Body of pancreas (tissue), 4 donors: ENCODE data around the gene ICAM5. TPM values are rescaled to one million over a fixed set of nuclear protein-coding genes. Genes with fewer than 3 reads are reported as not detected.

Source experiments
- ATAC-seq: fragments of 150-250 bp; one replicate; pipeline ENCODE4 v1.9.1; 2016
- DNase-seq, 4 donors: peaks; one replicate each; pipeline ENCODE4 v3.0.0-alpha.2; 2019
- H3K27ac ChIP-seq, 4 donors: fragments of 200-600 bp; sonication (generic); 1 replicate in 3 of 4; 2 replicates in 1 of 4; pipeline versions ENCODE4 v1.5.1 to v1.6.1; 2016 to 2019; ENCODE audit warnings: mild to moderate bottlenecking in 1 of 4, mixed read lengths in 1 of 4, moderate library complexity in 1 of 4
- H3K27me3 ChIP-seq, 2 donors: fragments of 200-600 bp; sonication (generic); one replicate each; pipeline ENCODE4 v1.6.0; 2016; ENCODE audit warnings: mild to moderate bottlenecking in 1 of 2
- H3K36me3 ChIP-seq, 2 donors: fragments of 200-600 bp; sonication (generic); replicated peaks in 1 of 2; 2 replicates each; pipeline ENCODE4 v1.5.1; 2016; ENCODE audit warnings: low read depth in 2 of 2; ENCODE audit not compliant: insufficient read depth in 1 of 2
- H3K4me1 ChIP-seq: fragments of 200-600 bp; sonication (generic); one replicate; pipeline ENCODE4 v1.6.0; 2016
- H3K4me3 ChIP-seq, 2 donors: fragments of 200-600 bp; sonication (generic); 1 replicate in 1 of 2; 2 replicates in 1 of 2; pipeline ENCODE4 v1.5.1; 2016 to 2019
- H3K9me3 ChIP-seq, 3 donors: fragments of 200-600 bp; sonication (generic); 1 replicate in 2 of 3; 2 replicates in 1 of 3; pipeline ENCODE4 v1.5.1; 2016
- CTCF ChIP-seq, 7 experiments: fragments of 450-650 bp in 4 of 7; fragments of 200-600 bp in 3 of 7; sonication (generic) in 3 of 7; IDR thresholded peaks; one replicate each; pipeline ENCODE4 v1.5.1; 2016 to 2019; ENCODE audit warnings: antibody characterized with exemption in 7 of 7
- POLR2A ChIP-seq, 3 donors: fragments of 450-650 bp; IDR thresholded peaks; one replicate each; pipeline ENCODE4 v1.6.1; 2016; ENCODE audit warnings: antibody characterized with exemption in 3 of 3, mild to moderate bottlenecking in 2 of 3
- WGBS, 2 donors: methylation state at CpG; one replicate each; pipeline ENCODE4 v1.1.5; 2017; 5-methylcytosine and 5-hydroxymethylcytosine counted together
- intact Hi-C: fragments of 100-400 bp; cut with DNase I; formaldehyde crosslinking; loops from one replicate; pipeline ENCODE4 v1.15.1; 2023
- total RNA-seq, 2 donors: library from RNA; depleted of rRNA; stranded (reverse); fragments of >200 nt; gene quantifications; one replicate each; pipeline ENCODE4 v1.1.0, GENCODE V29; 2016

Gene ICAM5
- total RNA-seq, 2 donors from 2014 or later, result 0.33 TPM; not detected in 1

GRCh38 chr19:10260141-10260584, 29.6 kb upstream of the ICAM5 start:
- ATAC-seq (no peak), DNase-seq (no peak)
- no peaks in the 10 kb centered on the region for H3K9me3 ChIP-seq
- WGBS, 2 donors, result 75 to 76% methylated on average over 8 of the region's 8 CpGs
- H3K27ac ChIP-seq, result no peak overlapping the region
- H3K4me3 ChIP-seq, result no peak overlapping the region
- intact Hi-C loops, result no loop called here
- peaks cover 0 to 11% of the 10 kb centered on the region in 2 donors for H3K36me3 ChIP-seq
- H3K4me1 ChIP-seq, result peaks cover 3% of the 10 kb centered on the region
- TF ChIP-seq POLR2A (IDR thresholded peaks at IDR 0.05) (no peak), CTCF (IDR thresholded peaks at IDR 0.05) (no peak)
- H3K27me3 ChIP-seq, result no peaks in the 10 kb centered on the region

- no peak overlapping the region for H3K27ac ChIP-seq
- ATAC-seq (no peak), DNase-seq (no peak)
- no peak for TF ChIP-seq POLR2A (IDR thresholded peaks at IDR 0.05)
- no peak for TF ChIP-seq CTCF (IDR thresholded peaks at IDR 0.05)
- H3K9me3 ChIP-seq, result no peaks in the 10 kb centered on the region
- H3K27me3 ChIP-seq, result no peaks in the 10 kb centered on the region
- H3K4me1 ChIP-seq, result peaks cover 3% of the 10 kb centered on the region
- H3K4me3 ChIP-seq, result no peak overlapping the region
- peaks cover 0 to 6% of the 10 kb centered on the region in 2 donors for H3K36me3 ChIP-seq
- WGBS, 2 donors, result 65 to 76% methylated on average over 7 of the region's 7 CpGs
- intact Hi-C loops, result no loop called here
Measured at GRCh38 chr19:10262771-10263170, 27.0 kb upstream of the ICAM5 start.

- Histone ChIP-seq H3K36me3 (no peaks in the 10 kb centered on the region), H3K4me1 (peaks cover 23% of the 10 kb centered on the region), H3K27ac (peak overlapping the region in 1 of 4 donors; percentile 1), H3K27me3 (peaks cover 0 to 10% of the 10 kb centered on the region in 2 donors), H3K9me3 (no peaks in the 10 kb centered on the region), H3K4me3 (no peak overlapping the region)
- 57 to 64% methylated on average over 7 of the region's 7 CpGs for WGBS, 2 donors
- DNase-seq (no peak), ATAC-seq (no peak)
- no peak for TF ChIP-seq CTCF (IDR thresholded peaks at IDR 0.05)
- intact Hi-C loops, result no loop called here
Measured at GRCh38 chr19:10266706-10267105, 23.0 kb upstream of the ICAM5 start.

- H3K4me1 ChIP-seq, result peaks cover 23% of the 10 kb centered on the region
- H3K27ac ChIP-seq, result peak overlapping the region in 2 of 4 donors; percentile 18 to 39
- peaks cover 0 to 10% of the 10 kb centered on the region in 2 donors for H3K27me3 ChIP-seq
- 51 to 74% methylated on average over 4 to 6 of the region's 6 CpGs for WGBS, 2 donors
- DNase-seq, result no peak
- H3K9me3 ChIP-seq, result no peaks in the 10 kb centered on the region
- TF ChIP-seq CTCF (IDR thresholded peaks at IDR 0.05), result no peak
- TF ChIP-seq POLR2A (IDR thresholded peaks at IDR 0.05), result no peak
- no peak overlapping the region for H3K4me3 ChIP-seq
- intact Hi-C loops, result no loop called here
- no peak for ATAC-seq
- H3K36me3 ChIP-seq, result no peaks in the 10 kb centered on the region
Measured at GRCh38 chr19:10268071-10268470, 21.7 kb upstream of the ICAM5 start.
